ENCODE results near the gene APOBEC3B. TPM values are rescaled to one million over a fixed set of nuclear protein-coding genes. Genes with fewer than 3 reads are reported as not detected.
A peak's percentile ranks its signal among the peaks of the same experiment; 100 is the strongest.
"Not testable (repeated sequence)": the region's sequence is repeated elsewhere in the genome, so short reads cannot be mapped to it uniquely, and the experiment has no call there.

Gene APOBEC3B
- polyA plus RNA-seq, 1 donor (not counting 4 experiments of a cell fraction or from before 2014, with no cell fraction given) = 3.4 TPM

- DNase-seq (ENCODE audit: low read depth, low spot score) = peak; percentile 60
- Histone ChIP-seq H3K4me1 (ENCODE audit: control insufficient read depth, extremely low read depth, insufficient read depth, low read length) (peaks cover 10% of the 10 kb centered on the region), H3K4me3 (ENCODE audit: control insufficient read depth in 2 of 3, extremely low read depth in 1 of 3, insufficient read depth in 2 of 3, low read depth in 1 of 3, low read length in 3 of 3) (peak within 1 kb of the TSS; percentile 66 to 87 (median 82)), H3K9me1 (ENCODE audit: control insufficient read depth, extremely low read depth, insufficient read depth, low read length) (no peaks in the 10 kb centered on the region), H3K27me3 (ENCODE audit: control insufficient read depth, extremely low read depth, insufficient read depth, low read length) (no peaks in the 10 kb centered on the region), H3K9me3 (ENCODE audit: control insufficient read depth, low read depth, low read length) (no peaks in the 10 kb centered on the region), H2AFZ (ENCODE audit: control insufficient read depth, low read length) (peak within 1 kb of the TSS; percentile 78), H3K36me3 (ENCODE audit: control insufficient read depth in 2 of 2, extremely low read depth in 1 of 2, insufficient read depth in 2 of 2, low read length in 2 of 2) (peaks cover 4 to 5% of the 10 kb centered on the region in 2 experiments), H3K27ac (ENCODE audit: control insufficient read depth, insufficient read depth, low read length) (peak within 1 kb of the TSS; percentile 64), H3K79me2 (ENCODE audit: control insufficient read depth, insufficient read depth, low read length) (peaks cover 33% of the 10 kb centered on the region), H3K9ac (ENCODE audit: control insufficient read depth, extremely low read depth, insufficient read depth, low read length) (peak within 1 kb of the TSS; percentile 76), H3K4me2 (ENCODE audit: control insufficient read depth, extremely low read depth, insufficient read depth, low read depth, low read length) (peak within 1 kb of the TSS; percentile 86), H4K20me1 (ENCODE audit: control insufficient read depth, extremely low read depth, insufficient read depth, low read length) (no peaks in the 10 kb centered on the region)
- dilution Hi-C loops (cut with MboI; ENCODE audit: extremely low pct_ligation_motif_present, low sequenced_read_pairs) = no loop called here
- TF ChIP-seq EZH2 (IDR thresholded peaks at IDR 0.05; ENCODE audit: low read length) = no peak
- TF ChIP-seq, protein P1, sequence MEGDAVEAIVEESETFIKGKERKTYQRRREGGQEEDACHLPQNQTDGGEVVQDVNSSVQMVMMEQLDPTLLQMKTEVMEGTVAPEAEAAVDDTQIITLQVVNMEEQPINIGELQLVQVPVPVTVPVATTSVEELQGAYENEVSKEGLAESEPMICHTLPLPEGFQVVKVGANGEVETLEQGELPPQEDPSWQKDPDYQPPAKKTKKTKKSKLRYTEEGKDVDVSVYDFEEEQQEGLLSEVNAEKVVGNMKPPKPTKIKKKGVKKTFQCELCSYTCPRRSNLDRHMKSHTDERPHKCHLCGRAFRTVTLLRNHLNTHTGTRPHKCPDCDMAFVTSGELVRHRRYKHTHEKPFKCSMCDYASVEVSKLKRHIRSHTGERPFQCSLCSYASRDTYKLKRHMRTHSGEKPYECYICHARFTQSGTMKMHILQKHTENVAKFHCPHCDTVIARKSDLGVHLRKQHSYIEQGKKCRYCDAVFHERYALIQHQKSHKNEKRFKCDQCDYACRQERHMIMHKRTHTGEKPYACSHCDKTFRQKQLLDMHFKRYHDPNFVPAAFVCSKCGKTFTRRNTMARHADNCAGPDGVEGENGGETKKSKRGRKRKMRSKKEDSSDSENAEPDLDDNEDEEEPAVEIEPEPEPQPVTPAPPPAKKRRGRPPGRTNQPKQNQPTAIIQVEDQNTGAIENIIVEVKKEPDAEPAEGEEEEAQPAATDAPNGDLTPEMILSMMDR (optimal IDR thresholded peaks at IDR 0.05 in 1 of 3, IDR thresholded peaks at IDR 0.05 in 1 of 3, conservative IDR thresholded peaks at IDR 0.05 in 1 of 3; ENCODE audit: extremely low read depth in 1 of 3, insufficient read depth in 2 of 3, low read length in 3 of 3) = peak in 1 of 3 experiments; percentile 17
- FAIRE-seq = peak; percentile 85
Observed at GRCh38 chr22:39013942-39014722, 32.0 kb downstream of the APOBEC3B start, which contains the start of gene APOBEC3C. APOBEC3C (plus strand) TSS chr22:39014257; CDS start chr22:39014363, 106 bp downstream.

- H4K20me1 ChIP-seq (ENCODE audit: control insufficient read depth, extremely low read depth, insufficient read depth, low read length); dilution Hi-C loops (cut with MboI; ENCODE audit: extremely low pct_ligation_motif_present, low sequenced_read_pairs); H3K9me1 ChIP-seq (ENCODE audit: control insufficient read depth, extremely low read depth, insufficient read depth, low read length); FAIRE-seq; H3K36me3 ChIP-seq (ENCODE audit: control insufficient read depth in 2 of 2, extremely low read depth in 1 of 2, insufficient read depth in 2 of 2, low read length in 2 of 2); DNase-seq (ENCODE audit: low read depth, low spot score); H3K4me1 ChIP-seq (ENCODE audit: control insufficient read depth, extremely low read depth, insufficient read depth, low read length); H3K27me3 ChIP-seq (ENCODE audit: control insufficient read depth, extremely low read depth, insufficient read depth, low read length); H3K9me3 ChIP-seq (ENCODE audit: control insufficient read depth, low read depth, low read length): not testable (repeated sequence)
- Histone ChIP-seq H2AFZ (ENCODE audit: control insufficient read depth, low read length) (peak overlapping the region; percentile 78), H3K9ac (ENCODE audit: control insufficient read depth, extremely low read depth, insufficient read depth, low read length) (peak overlapping the region; percentile 76), H3K4me2 (ENCODE audit: control insufficient read depth, extremely low read depth, insufficient read depth, low read depth, low read length) (peak overlapping the region; percentile 86), H3K4me3 (ENCODE audit: control insufficient read depth in 2 of 3, extremely low read depth in 1 of 3, insufficient read depth in 2 of 3, low read depth in 1 of 3, low read length in 3 of 3) (peak overlapping the region; percentile 66 to 87 (median 82)), H3K27ac (ENCODE audit: control insufficient read depth, insufficient read depth, low read length) (peak overlapping the region; percentile 64), H3K79me2 (ENCODE audit: control insufficient read depth, insufficient read depth, low read length) (peaks cover 33% of the 10 kb centered on the region)
Observed at GRCh38 chr22:39014723-39015121, 32.6 kb downstream of the APOBEC3B start.

All from keratinocyte (primary cell).